CD4-positive, alpha-beta T cell treated with Interleukin-6 for 4 hours (primary cell): ENCODE measurements around the gene HOXB1.
"Not testable (repeated sequence)": the region's sequence is repeated elsewhere in the genome, so short reads cannot be mapped to it uniquely, and the experiment has no call there.

Experiments
- DNase-seq: peaks from one replicate; pipeline ENCODE4 v3.0.0-alpha.2; 2020; ENCODE audit warnings: mixed read lengths

HOXB1 gene

GRCh38 chr17:48542114-48542656 is 11.4 kb upstream of the HOXB1 start:
- DNase-seq, result peak; percentile 50

GRCh38 chr17:48541577-48542113 is 10.8 kb upstream of the HOXB1 start:
- peak; percentile 65 for DNase-seq

- no peak for DNase-seq
Measured at GRCh38 chr17:48541036-48541576, 10.3 kb upstream of the HOXB1 start.

- no peak for DNase-seq
Measured at GRCh38 chr17:48540213-48540612, 9.4 kb upstream of the HOXB1 start.

GRCh38 chr17:48539177-48539576 is 8.4 kb upstream of the HOXB1 start:
- DNase-seq, result no peak

- DNase-seq, result no peak
Measured at GRCh38 chr17:48537316-48537715, 6.5 kb upstream of the HOXB1 start.

GRCh38 chr17:48535793-48536559 is 5.2 kb upstream of the HOXB1 start:
- not testable (repeated sequence) for DNase-seq

GRCh38 chr17:48532261-48532660 is 1.4 kb upstream of the HOXB1 start:
- no peak for DNase-seq

GRCh38 chr17:48530208-48530886 is 464 bp downstream of the HOXB1 start:
- DNase-seq, result no peak

GRCh38 chr17:48529683-48530009 is 1.2 kb downstream of the HOXB1 start:
- DNase-seq, result no peak

- DNase-seq, result no peak
Measured at GRCh38 chr17:48528936-48529682, 1.7 kb downstream of the HOXB1 start.

GRCh38 chr17:48528153-48528935 is 2.5 kb downstream of the HOXB1 start:
- DNase-seq, result no peak

- DNase-seq, result no peak
Measured at GRCh38 chr17:48527547-48527932, 3.3 kb downstream of the HOXB1 start.

GRCh38 chr17:48526608-48527546 is 3.9 kb downstream of the HOXB1 start:
- peak; percentile 8 for DNase-seq

- DNase-seq, result no peak
Measured at GRCh38 chr17:48523010-48523409, 7.8 kb downstream of the HOXB1 start.

GRCh38 chr17:48522031-48522653 is 8.7 kb downstream of the HOXB1 start:
- DNase-seq, result no peak

- no peak for DNase-seq
Measured at GRCh38 chr17:48520631-48521079, 10.2 kb downstream of the HOXB1 start.

- no peak for DNase-seq
Measured at GRCh38 chr17:48519427-48519826, 11.4 kb downstream of the HOXB1 start.

GRCh38 chr17:48517478-48517877 is 13.3 kb downstream of the HOXB1 start:
- no peak for DNase-seq
